ENCODE measurements around the gene CIB4. TPM values are rescaled to one million over a fixed set of nuclear protein-coding genes. Genes with fewer than 3 reads are reported as not detected.

The CIB4 gene
- total and polyA plus RNA-seq, 2 of the 4 experiments (the other 2 are of a cell fraction), result not detected

DNA sequence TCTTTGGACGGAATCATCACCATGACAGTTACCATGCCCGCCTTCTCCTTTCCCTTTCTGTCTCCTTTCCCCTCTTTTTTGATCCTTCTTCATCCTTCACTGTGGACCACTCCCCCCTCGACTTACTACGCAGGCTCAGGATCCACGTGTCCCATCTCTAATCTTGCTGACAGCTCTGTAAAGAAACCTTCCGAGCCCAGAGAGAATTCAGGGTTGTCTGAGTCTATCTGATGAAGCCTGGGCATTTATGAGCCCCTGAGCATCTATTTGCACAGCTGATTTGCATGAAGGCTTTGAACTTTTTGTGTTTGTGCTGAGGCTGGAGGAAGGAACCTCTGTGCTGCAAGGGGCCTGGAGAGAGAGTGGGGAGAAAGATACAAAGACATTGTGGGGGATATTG lies 50.7 kb downstream of the CIB4 start:
- Histone ChIP-seq H3K4me3 (ENCODE audit: insufficient read depth, low read depth, low read length) (no peak overlapping the region), H4K5ac (ENCODE audit: low read depth, low read length) (no peak overlapping the region), H3K27ac (ENCODE audit: insufficient read depth, low read length) (no peak overlapping the region), H4K20me1 (ENCODE audit: insufficient read depth, low read length) (no peaks in the 10 kb centered on the region), H3K9me3 (ENCODE audit: control insufficient read depth, insufficient read depth, low read length) (no peaks in the 10 kb centered on the region), H3K56ac (ENCODE audit: extremely low read depth, insufficient read depth, low read length) (no peak overlapping the region), H3K27me3 (ENCODE audit: control insufficient read depth, insufficient read depth, low read length) (peaks cover 66% of the 10 kb centered on the region), H3K4me1 (ENCODE audit: control insufficient read depth, insufficient read depth, low read length) (no peaks in the 10 kb centered on the region), H3K4ac (ENCODE audit: low read depth, low read length) (no peak overlapping the region), H2BK120ac (ENCODE audit: low read depth, low read length) (no peak overlapping the region), H3K4me2 (ENCODE audit: low read depth, low read length) (no peak overlapping the region), H3K79me1 (ENCODE audit: low read depth in 1 of 2, low read length in 2 of 2) (no peaks in the 10 kb centered on the region), H2BK15ac (ENCODE audit: low read depth, low read length) (no peak overlapping the region), H2AK9ac (replicated peaks; ENCODE audit: low read depth, low read length, poor library complexity) (no peak overlapping the region), H2AK5ac (ENCODE audit: low read depth, low read length) (no peak overlapping the region), H3K36me3 (ENCODE audit: control insufficient read depth, insufficient read depth, low read length) (no peaks in the 10 kb centered on the region), H2BK20ac (ENCODE audit: low read depth, low read length) (no peak overlapping the region), H4K91ac (ENCODE audit: insufficient read depth, low read depth, low read length) (no peak overlapping the region), H3K23ac (ENCODE audit: low read depth, low read length) (no peak overlapping the region), H2AFZ (replicated peaks; ENCODE audit: low read length, poor library complexity) (no peak overlapping the region), H3K18ac (ENCODE audit: low read depth, low read length) (no peak overlapping the region), H4K8ac (ENCODE audit: low read depth in 2 of 2, low read length in 2 of 2) (no peak overlapping the region), H3K9ac (ENCODE audit: low read depth, low read length) (no peak overlapping the region), H3K9me1 (ENCODE audit: insufficient read depth, low read length) (no peaks in the 10 kb centered on the region), H2BK5ac (ENCODE audit: low read depth, low read length, poor library complexity, severe bottlenecking) (no peak overlapping the region), H3K14ac (replicated peaks; ENCODE audit: low read depth, low read length) (no peak overlapping the region)
- CTCF ChIA-PET, result interaction anchor here (1.2 kb wide), 1 partner anchor 13 kb away, joined by 3 read pairs; no protein-coding TSS in a partner anchor
- TF ChIP-seq BHLHE40 (IDR thresholded peaks at IDR 0.05; ENCODE audit: low read depth, low read length) (no peak), MXI1 (IDR thresholded peaks at IDR 0.05; ENCODE audit: borderline replicate concordance, low read depth, low read length) (no peak), RCOR1 (IDR thresholded peaks at IDR 0.05; ENCODE audit: insufficient replicate concordance, low read length) (no peak), MAFK (IDR thresholded peaks at IDR 0.05; ENCODE audit: low read depth, low read length) (no peak), NFE2L2 (IDR thresholded peaks at IDR 0.05; ENCODE audit: low read depth, low read length) (no peak), FOS (IDR thresholded peaks at IDR 0.05; ENCODE audit: low read depth, low read length) (no peak), POLR2A (IDR thresholded peaks at IDR 0.05; ENCODE audit: low read depth, low read length) (no peak), MAZ (IDR thresholded peaks at IDR 0.05; ENCODE audit: borderline replicate concordance, low read depth, low read length) (no peak), RFX5 (IDR thresholded peaks at IDR 0.05; ENCODE audit: low read depth, low read length) (no peak), CEBPB (IDR thresholded peaks at IDR 0.05; ENCODE audit: low read depth, low read length) (no peak), RAD21 (IDR thresholded peaks at IDR 0.05; ENCODE audit: low read length) (no peak), CTCF (conservative IDR thresholded peaks at IDR 0.05; ENCODE audit: low read depth, low read length) (no peak)
- TF ChIP-seq, protein P1, sequence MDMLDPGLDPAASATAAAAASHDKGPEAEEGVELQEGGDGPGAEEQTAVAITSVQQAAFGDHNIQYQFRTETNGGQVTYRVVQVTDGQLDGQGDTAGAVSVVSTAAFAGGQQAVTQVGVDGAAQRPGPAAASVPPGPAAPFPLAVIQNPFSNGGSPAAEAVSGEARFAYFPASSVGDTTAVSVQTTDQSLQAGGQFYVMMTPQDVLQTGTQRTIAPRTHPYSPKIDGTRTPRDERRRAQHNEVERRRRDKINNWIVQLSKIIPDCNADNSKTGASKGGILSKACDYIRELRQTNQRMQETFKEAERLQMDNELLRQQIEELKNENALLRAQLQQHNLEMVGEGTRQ (IDR thresholded peaks at IDR 0.05; ENCODE audit: low read depth, low read length), result no peak
- POLR2A ChIA-PET (ENCODE audit: unreplicated experiment), result no interaction called here
- no TSS peak for BruUV-seq (replicated peaks)
- dilution Hi-C loops (cut with HindIII; ENCODE audit: low sequenced_read_pairs, unreplicated experiment) (no loop called here), intact Hi-C loops (cut with micrococcal nuclease) (no loop called here), in situ Hi-C loops (cut with MboI; ENCODE audit: low sequenced_read_pairs) (no loop called here)
- WGBS, 2 experiments (ENCODE audit: extremely low coverage in 2 of 2, insufficient read length in 1 of 2), result 67% methylated on average over 2 of the region's 6 CpGs; no CpG with 5 or more reads in 1 of the 2 experiments
- ATAC-seq (ENCODE audit: low read depth) (no peak), DNase-seq (no peak)

Data from IMR-90 (cell line).